ENCODE results near the gene CUL7. TPM values are rescaled to one million over a fixed set of nuclear protein-coding genes. Genes with fewer than 3 reads are reported as not detected.

CUL7 gene
- total RNA-seq, 4 donors from 2014 or later = 11.9 to 21.3 (median 15.4) TPM

- Histone ChIP-seq H3K27ac (peak within 1 kb of the TSS; percentile 90 to 99 (median 95)), H3K4me3 (peak within 1 kb of the TSS; percentile 87 to 98 (median 92)), H3K27me3 (no peaks in the 10 kb centered on the region), H3K36me3 (peaks cover 0 to 46% of the 10 kb centered on the region in 2 donors), H3K4me1 (peaks cover 24 to 30% of the 10 kb centered on the region in 2 donors), H3K9me3 (no peaks in the 10 kb centered on the region)
- in situ Hi-C loops (cut with MboI; ENCODE audit: low sequenced_read_pairs in 4 of 4) = no loop called here
- DNase-seq (peak; percentile 99), ATAC-seq (peak; percentile 94 to 97)
- intact Hi-C loops (cut with DNase I; ENCODE audit: low total_unique reads) = loop anchor here (1.0 to 10.0 kb wide), 6 partner anchors 45 to 315 kb away; partner anchors contain the start of genes KLHDC3, PEX6 and TBCC
- TF ChIP-seq CTCF (IDR thresholded peaks at IDR 0.05 in 4 of 5, conservative IDR thresholded peaks at IDR 0.05 in 1 of 5) = no peak
- TF ChIP-seq POLR2A (IDR thresholded peaks at IDR 0.05) = peak; percentile 72 to 88
These were observed 5.8 kb upstream of the CUL7 start, which contains the start of the genes KLC4 and MRPL2 for GRCh38 chr6:43059168-43060033. KLC4 (plus strand) TSS chr6:43059631; CDS start chr6:43061336, 1,705 bp downstream. MRPL2 (minus strand) TSS chr6:43059434; CDS start chr6:43059381, 53 bp downstream.

GRCh38 chr6:43058531-43058930 lies 4.9 kb upstream of the CUL7 start:
- in situ Hi-C loops (cut with MboI; ENCODE audit: low sequenced_read_pairs in 4 of 4) = no loop called here
- H3K36me3 ChIP-seq = peaks cover 0 to 37% of the 10 kb centered on the region in 2 donors
- peak overlapping the region; percentile 90 to 99 (median 95) for H3K27ac ChIP-seq
- TF ChIP-seq POLR2A (IDR thresholded peaks at IDR 0.05) = no peak
- TF ChIP-seq CTCF (IDR thresholded peaks at IDR 0.05 in 4 of 5, conservative IDR thresholded peaks at IDR 0.05 in 1 of 5) = no peak
- H3K4me1 ChIP-seq = peaks cover 28 to 34% of the 10 kb centered on the region in 2 donors
- ATAC-seq = no peak
- no peaks in the 10 kb centered on the region for H3K9me3 ChIP-seq
- no peak for DNase-seq
- peak overlapping the region; percentile 87 to 98 (median 92) for H3K4me3 ChIP-seq
- intact Hi-C loops (cut with DNase I; ENCODE audit: low total_unique reads) = loop anchor here (2.0 to 10.0 kb wide), 3 partner anchors 80 to 314 kb away; partner anchors contain the start of genes PEX6 and TBCC
- H3K27me3 ChIP-seq = no peaks in the 10 kb centered on the region

GRCh38 chr6:43055966-43056365 lies 2.3 kb upstream of the CUL7 start:
- Histone ChIP-seq H3K36me3 (peaks cover 0 to 29% of the 10 kb centered on the region in 2 donors), H3K27me3 (no peaks in the 10 kb centered on the region), H3K27ac (no peak overlapping the region), H3K4me3 (no peak overlapping the region), H3K4me1 (peaks cover 24 to 41% of the 10 kb centered on the region in 2 donors), H3K9me3 (no peaks in the 10 kb centered on the region)
- in situ Hi-C loops (cut with MboI; ENCODE audit: low sequenced_read_pairs in 4 of 4) (no loop called here), intact Hi-C loops (cut with DNase I; ENCODE audit: low total_unique reads) (loop anchor here (2.0 to 10.0 kb wide), 3 partner anchors 71 to 311 kb away; partner anchors contain the start of genes PPP2R5D and TBCC)
- TF ChIP-seq POLR2A (IDR thresholded peaks at IDR 0.05) = no peak
- no peak for TF ChIP-seq CTCF (IDR thresholded peaks at IDR 0.05 in 4 of 5, conservative IDR thresholded peaks at IDR 0.05 in 1 of 5)
- DNase-seq (no peak), ATAC-seq (no peak)

- Histone ChIP-seq H3K9me3 (no peaks in the 10 kb centered on the region), H3K36me3 (peaks cover 0 to 30% of the 10 kb centered on the region in 2 donors), H3K4me1 (peaks cover 17 to 29% of the 10 kb centered on the region in 2 donors), H3K4me3 (peak overlapping the region; percentile 39 to 86 (median 74)), H3K27ac (peak overlapping the region; percentile 86 to 98 (median 92)), H3K27me3 (no peaks in the 10 kb centered on the region)
- intact Hi-C loops (cut with DNase I; ENCODE audit: low total_unique reads) (loop anchor here (1.0 to 10.0 kb wide), 3 partner anchors 70 to 310 kb away; partner anchors contain the start of genes PPP2R5D and TBCC), in situ Hi-C loops (cut with MboI; ENCODE audit: low sequenced_read_pairs in 4 of 4) (no loop called here)
- ATAC-seq = peak in 1 of 2 donors; percentile 15
- TF ChIP-seq POLR2A (IDR thresholded peaks at IDR 0.05) (no peak), CTCF (IDR thresholded peaks at IDR 0.05 in 4 of 5, conservative IDR thresholded peaks at IDR 0.05 in 1 of 5) (no peak)
- DNase-seq = no peak
These were observed 724 bp upstream of the CUL7 start for GRCh38 chr6:43054206-43054943.
